IMR-90 (cell line): ENCODE data around the gene MTCL1. TPM values are rescaled to one million over a fixed set of nuclear protein-coding genes. Genes with fewer than 3 reads are reported as not detected.

Experiments
- ATAC-seq: fragments of 200-7000 bp; cut with Tn5 transposase; 2 replicates; pipeline ENCODE4 v1.9.1; 2020; ENCODE audit warnings: low read depth, mild to moderate bottlenecking, moderate library complexity
- BruUV-seq: library from RNA; stranded (reverse); fragments of 400-500 nt; replicated peaks from 2 replicates; lab custom pipeline; 2021; lab: Mats Ljungman, UMichigan
- CTCF ChIA-PET: fragments of 300-600 bp; formaldehyde crosslinking; extraction: SDS; loops from one replicate; lab custom pipeline; 2021; ENCODE audit warnings: antibody characterized with exemption; lab: Yijun Ruan, JAX
- POLR2A ChIA-PET: fragments of 300-600 bp; sonication (Branson Sonifier 250); formaldehyde crosslinking; loops from one replicate; lab custom pipeline; 2022; ENCODE audit warnings: antibody characterized with exemption; ENCODE audit not compliant: unreplicated experiment; lab: Charles Lee
- DNase-seq: peaks from one replicate; pipeline ENCODE4 v3.0.0; 2013
- H2AFZ ChIP-seq: replicated peaks from 2 replicates; pipeline ENCODE3; 2013; ENCODE audit warnings: low read length, mild to moderate bottlenecking; ENCODE audit not compliant: poor library complexity
- H2AK5ac ChIP-seq: 2 replicates; pipeline ENCODE4 v1.6.1; 2013; ENCODE audit warnings: low read depth, low read length, inconsistent platforms
- H2AK9ac ChIP-seq: replicated peaks from 2 replicates; pipeline ENCODE3; 2013; ENCODE audit warnings: mild to moderate bottlenecking, low read depth, low read length, moderate library complexity; ENCODE audit not compliant: poor library complexity
- H2BK120ac ChIP-seq: 2 replicates; pipeline ENCODE4 v1.6.1; 2013; ENCODE audit warnings: low read depth, low read length, inconsistent platforms
- H2BK15ac ChIP-seq: 3 replicates; pipeline ENCODE4 v1.6.1; 2013; ENCODE audit warnings: low read depth, low read length, inconsistent platforms
- H2BK20ac ChIP-seq: 2 replicates; pipeline ENCODE4 v1.6.1; 2013; ENCODE audit warnings: low read depth, mild to moderate bottlenecking, inconsistent platforms, low read length, moderate library complexity
- H2BK5ac ChIP-seq: 2 replicates; pipeline ENCODE4 v1.6.1; 2013; ENCODE audit warnings: mild to moderate bottlenecking, low read depth, low read length, inconsistent platforms; ENCODE audit not compliant: poor library complexity, severe bottlenecking
- H3K14ac ChIP-seq: replicated peaks from 2 replicates; pipeline ENCODE4 v1.6.1; 2013; ENCODE audit warnings: low read depth, low read length, inconsistent platforms
- H3K18ac ChIP-seq: 2 replicates; pipeline ENCODE4 v1.6.1; 2013; ENCODE audit warnings: low read depth, low read length, control low read depth
- H3K23ac ChIP-seq: 2 replicates; pipeline ENCODE4 v1.6.1; 2013; ENCODE audit warnings: low read depth, low read length, inconsistent platforms
- H3K27ac ChIP-seq: 2 replicates; pipeline ENCODE4 v1.5.1; 2013; ENCODE audit warnings: mild to moderate bottlenecking, control low read depth, low read length; ENCODE audit not compliant: insufficient read depth
- H3K27me3 ChIP-seq: 2 replicates; pipeline ENCODE4 v1.6.1; 2013; ENCODE audit warnings: low read length; ENCODE audit not compliant: control insufficient read depth, insufficient read depth
- H3K36me3 ChIP-seq: 2 replicates; pipeline ENCODE4 v1.6.1; 2013; ENCODE audit warnings: low read length, mixed read lengths; ENCODE audit not compliant: control insufficient read depth, insufficient read depth
- H3K4ac ChIP-seq: 2 replicates; pipeline ENCODE4 v1.6.1; 2013; ENCODE audit warnings: low read depth, low read length, inconsistent platforms
- H3K4me1 ChIP-seq: 2 replicates; pipeline ENCODE4 v1.6.1; 2013; ENCODE audit warnings: low read length, mixed read lengths; ENCODE audit not compliant: control insufficient read depth, insufficient read depth
- H3K4me2 ChIP-seq: 2 replicates; pipeline ENCODE4 v1.6.1; 2013; ENCODE audit warnings: low read depth, mild to moderate bottlenecking, control low read depth, low read length, moderate library complexity
- H3K4me3 ChIP-seq: 2 replicates; pipeline ENCODE4 v1.5.1; 2013; ENCODE audit warnings: low read depth, mild to moderate bottlenecking, control low read depth, low read length, moderate library complexity; ENCODE audit not compliant: insufficient read depth
- H3K56ac ChIP-seq: 2 replicates; pipeline ENCODE4 v1.6.1; 2013; ENCODE audit warnings: low read length, inconsistent platforms; ENCODE audit not compliant: insufficient read depth; ENCODE audit errors: extremely low read depth
- H3K79me1 ChIP-seq, 2 experiments: 2 replicates each; pipeline ENCODE4 v1.6.1; 2013; ENCODE audit warnings: low read length in 2 of 2, inconsistent platforms in 1 of 2, low read depth in 1 of 2
- H3K9ac ChIP-seq: 2 replicates; pipeline ENCODE4 v1.6.1; 2013; ENCODE audit warnings: low read depth, low read length, control low read depth
- H3K9me1 ChIP-seq: 2 replicates; pipeline ENCODE4 v1.6.1; 2013; ENCODE audit warnings: low read length, inconsistent platforms; ENCODE audit not compliant: insufficient read depth
- H3K9me3 ChIP-seq: 2 replicates; pipeline ENCODE4 v1.6.1; 2013; ENCODE audit warnings: low read length; ENCODE audit not compliant: control insufficient read depth, insufficient read depth
- H4K20me1 ChIP-seq: 2 replicates; pipeline ENCODE4 v1.6.1; 2013; ENCODE audit warnings: low read length, inconsistent platforms; ENCODE audit not compliant: insufficient read depth
- H4K5ac ChIP-seq: 2 replicates; pipeline ENCODE4 v1.6.1; 2013; ENCODE audit warnings: mild to moderate bottlenecking, low read depth, low read length, control low read depth
- H4K8ac ChIP-seq, 2 experiments: 2 replicates each; pipeline ENCODE4 v1.6.1; 2013; ENCODE audit warnings: low read depth in 2 of 2, low read length in 2 of 2, control low read depth in 1 of 2, inconsistent platforms in 1 of 2
- H4K91ac ChIP-seq: 2 replicates; pipeline ENCODE4 v1.6.1; 2013; ENCODE audit warnings: low read depth, low read length, inconsistent platforms; ENCODE audit not compliant: insufficient read depth
- BHLHE40 ChIP-seq: fragments of 150-350 bp; IDR thresholded peaks from 2 replicates; pipeline ENCODE4 v1.6.1; 2016; ENCODE audit warnings: mild to moderate bottlenecking, low read depth, low read length
- CHD1 ChIP-seq: IDR thresholded peaks from 2 replicates; pipeline ENCODE4 v1.6.1; 2012; ENCODE audit warnings: low read depth, low read length, improper control_type of control experiment
- ELK1 ChIP-seq: fragments of 150-350 bp; IDR thresholded peaks from 2 replicates; pipeline ENCODE4 v1.6.1; 2016; ENCODE audit warnings: low read depth, mild to moderate bottlenecking, low read length, moderate library complexity, borderline replicate concordance
- FOS ChIP-seq: fragments of 150-350 bp; IDR thresholded peaks from 2 replicates; pipeline ENCODE4 v1.6.1; 2016; ENCODE audit warnings: low read depth, low read length
- MAFK ChIP-seq: IDR thresholded peaks from 2 replicates; pipeline ENCODE4 v1.6.1; 2012; ENCODE audit warnings: low read depth, low read length, improper control_type of control experiment
- NFE2L2 ChIP-seq: fragments of 150-350 bp; IDR thresholded peaks from 2 replicates; pipeline ENCODE4 v1.6.1; 2016; ENCODE audit warnings: low read depth, mild to moderate bottlenecking, low read length
- RAD21 ChIP-seq: IDR thresholded peaks from 2 replicates; pipeline ENCODE4 v1.6.1; 2012; ENCODE audit warnings: low read length, improper control_type of control experiment
- RCOR1 ChIP-seq: IDR thresholded peaks from 2 replicates; pipeline ENCODE4 v1.6.1; 2012; ENCODE audit warnings: mild to moderate bottlenecking, low read length, improper control_type of control experiment; ENCODE audit not compliant: insufficient replicate concordance
- RFX5 ChIP-seq: IDR thresholded peaks from 2 replicates; pipeline ENCODE4 v1.8.0; 2012; ENCODE audit warnings: low read depth, mild to moderate bottlenecking, low read length, moderate library complexity
- SMC3 ChIP-seq: fragments of 150-350 bp; IDR thresholded peaks from 2 replicates; pipeline ENCODE4 v1.6.1; 2016; ENCODE audit warnings: low read depth, mild to moderate bottlenecking, antibody characterized with exemption, low read length, moderate library complexity
- USF2 ChIP-seq: fragments of 150-350 bp; IDR thresholded peaks from 2 replicates; pipeline ENCODE4 v1.6.1; 2017; ENCODE audit warnings: mild to moderate bottlenecking, antibody characterized with exemption, low read length, low read depth
- WGBS, 2 experiments: methylation state at CpG; one replicate each; pipeline versions ENCODE4 v1.1.5 to v1.1.7; 2013; ENCODE audit warnings: missing lambda C conversion rate in 2 of 2; ENCODE audit not compliant: insufficient read length in 1 of 2; ENCODE audit errors: extremely low coverage in 2 of 2; 5-methylcytosine and 5-hydroxymethylcytosine counted together
- dilution Hi-C: fragments of 300-500 bp; cut with HindIII; formaldehyde crosslinking; loops from one replicate; pipeline ENCODE4 v1.14.3; 2018; ENCODE audit warnings: low sequenced_read_pairs; ENCODE audit not compliant: unreplicated experiment
- in situ Hi-C: fragments of 300-500 bp; cut with MboI; formaldehyde crosslinking; loops from 3 replicates; pipeline ENCODE4 v1.14.3; 2019; ENCODE audit warnings: low sequenced_read_pairs, inconsistent platforms, mixed read lengths
- intact Hi-C: fragments of 100-400 bp; cut with micrococcal nuclease; formaldehyde crosslinking; loops from 2 replicates; pipeline ENCODE4 v1.10.0; 2022
- polyA plus RNA-seq, 3 experiments: library from polyadenylated mRNA; depleted of rRNA; stranded (reverse); fragments of >200 nt; gene quantifications; 2 replicates each; pipeline ENCODE4 v1.2.3, GENCODE V29; 2012; ENCODE audit warnings: low replicate concordance in 1 of 3
- total RNA-seq: library from RNA; depleted of rRNA; stranded (reverse); fragments of >200 nt; gene quantifications from 2 replicates; pipeline ENCODE4 v1.2.3, GENCODE V29; 2012
- TF ChIP-seq, protein P1 (sequence below): conservative IDR thresholded peaks from 2 replicates; pipeline ENCODE4 v1.5.1; 2012; ENCODE audit warnings: mild to moderate bottlenecking, low read depth, low read length, improper control_type of control experiment

The MTCL1 gene
- total and polyA plus RNA-seq, 2 of the 4 experiments (the other 2 are of a cell fraction) = 29.0 to 45.3 TPM

- peak overlapping the region; percentile 52 for H2BK120ac ChIP-seq
- H3K9me3 ChIP-seq = no peaks in the 10 kb centered on the region
- dilution Hi-C loops = no loop called here
- H2AFZ ChIP-seq = peak overlapping the region; percentile 61
- no peak overlapping the region; a peak in 1 of 4 replicates for H4K8ac ChIP-seq
- H2BK5ac ChIP-seq = no peak overlapping the region
- H2BK15ac ChIP-seq = peak overlapping the region; percentile 36; the same call in 1 of the 3 replicates
- no peak overlapping the region for H4K91ac ChIP-seq
- no peak overlapping the region for H3K27ac ChIP-seq
- TF ChIP-seq ELK1 (no peak), BHLHE40 (no peak), RCOR1 (no peak), MAFK (no peak), RAD21 (no peak), NFE2L2 (no peak), RFX5 (no peak), FOS (no peak), USF2 (no peak), CHD1 (no peak), SMC3 (no peak)
- TF ChIP-seq, protein P1, sequence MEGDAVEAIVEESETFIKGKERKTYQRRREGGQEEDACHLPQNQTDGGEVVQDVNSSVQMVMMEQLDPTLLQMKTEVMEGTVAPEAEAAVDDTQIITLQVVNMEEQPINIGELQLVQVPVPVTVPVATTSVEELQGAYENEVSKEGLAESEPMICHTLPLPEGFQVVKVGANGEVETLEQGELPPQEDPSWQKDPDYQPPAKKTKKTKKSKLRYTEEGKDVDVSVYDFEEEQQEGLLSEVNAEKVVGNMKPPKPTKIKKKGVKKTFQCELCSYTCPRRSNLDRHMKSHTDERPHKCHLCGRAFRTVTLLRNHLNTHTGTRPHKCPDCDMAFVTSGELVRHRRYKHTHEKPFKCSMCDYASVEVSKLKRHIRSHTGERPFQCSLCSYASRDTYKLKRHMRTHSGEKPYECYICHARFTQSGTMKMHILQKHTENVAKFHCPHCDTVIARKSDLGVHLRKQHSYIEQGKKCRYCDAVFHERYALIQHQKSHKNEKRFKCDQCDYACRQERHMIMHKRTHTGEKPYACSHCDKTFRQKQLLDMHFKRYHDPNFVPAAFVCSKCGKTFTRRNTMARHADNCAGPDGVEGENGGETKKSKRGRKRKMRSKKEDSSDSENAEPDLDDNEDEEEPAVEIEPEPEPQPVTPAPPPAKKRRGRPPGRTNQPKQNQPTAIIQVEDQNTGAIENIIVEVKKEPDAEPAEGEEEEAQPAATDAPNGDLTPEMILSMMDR = no peak
- no peak overlapping the region for H3K14ac ChIP-seq
- peak overlapping the region; percentile 67 for H2AK9ac ChIP-seq
- H3K4me1 ChIP-seq = peaks cover 4% of the 10 kb centered on the region
- ChIA-PET CTCF (interaction anchor here (5.1 kb wide), 1 partner anchor 332 kb away, joined by 19 read pairs; no protein-coding TSS in a partner anchor), POLR2A (no interaction called here)
- H3K4ac ChIP-seq = no peak overlapping the region
- 100% methylated on average over 1 of the region's 6 CpGs; no CpG with 5 or more reads in 1 of the 2 experiments for WGBS, 2 experiments
- intact Hi-C loops = loop anchor here (10.0 kb wide), 1 partner anchor 149 kb away; no protein-coding TSS in a partner anchor
- no peaks in the 10 kb centered on the region for H4K20me1 ChIP-seq
- DNase-seq (no peak), ATAC-seq (no peak)
- peaks cover 2% of the 10 kb centered on the region; the same call in 1 of the 2 replicates for H3K9me1 ChIP-seq
- H3K56ac ChIP-seq = no peak overlapping the region
- no peak overlapping the region for H3K4me3 ChIP-seq
- H3K36me3 ChIP-seq = no peaks in the 10 kb centered on the region
- H3K18ac ChIP-seq = no peak overlapping the region
- H2AK5ac ChIP-seq = peak overlapping the region; percentile 43; the same call in 1 of the 2 replicates
- H3K27me3 ChIP-seq = no peaks in the 10 kb centered on the region; the same call in 1 of the 2 replicates
- no peaks in the 10 kb centered on the region for H3K79me1 ChIP-seq
- H3K23ac ChIP-seq = 0 out of 2 replicates have a peak overlapping the region, but pooled peaks have one; percentile 3
- no peak overlapping the region for H3K4me2 ChIP-seq
- no peak overlapping the region for H2BK20ac ChIP-seq
- H4K5ac ChIP-seq = no peak overlapping the region
- no peak overlapping the region for H3K9ac ChIP-seq
- BruUV-seq = no TSS peak
- in situ Hi-C loops = loop anchor here (5.0 kb wide), 1 partner anchor 331 kb away; no protein-coding TSS in a partner anchor
These were observed 49.1 kb upstream of the MTCL1 start for GRCh38 chr18:8656232-8656631.
